Measurements from ENCODE around the gene MMP24OS. TPM values are rescaled to one million over a fixed set of nuclear protein-coding genes. Genes with fewer than 3 reads are reported as not detected.
"Not testable (repeated sequence)": the region's sequence is repeated elsewhere in the genome, so short reads cannot be mapped to it uniquely, and the experiment has no call there.

MMP24OS gene
- total RNA-seq, 1 donor from 2014 or later, result 43.1 TPM

DNA sequence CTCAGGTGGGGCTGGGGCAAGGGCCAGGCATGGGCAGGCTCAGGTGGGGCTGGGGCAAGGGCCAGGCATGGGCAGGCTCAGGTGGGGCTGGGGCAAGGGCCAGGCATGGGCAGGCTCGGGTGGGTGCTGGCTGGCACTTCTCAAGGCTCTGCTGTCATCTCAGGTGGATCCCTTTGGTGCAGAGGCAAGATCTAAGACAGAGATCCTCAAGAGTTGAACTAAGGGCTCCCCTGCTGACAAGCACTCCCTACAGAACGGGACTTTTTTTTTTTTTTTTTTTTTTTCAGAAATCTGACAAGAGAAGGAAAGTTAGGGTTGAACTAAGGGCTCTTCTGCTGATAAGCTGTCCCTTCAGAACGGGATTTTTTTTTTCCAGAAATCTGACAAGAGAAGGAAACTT, 24.9 kb downstream of the MMP24OS start:
- Histone ChIP-seq H3K4me1 (peaks cover 0 to 4% of the 10 kb centered on the region in 2 donors), H3K27me3 (no peaks in the 10 kb centered on the region), H3K27ac (no peak overlapping the region), H3K36me3 (peaks cover 0 to 10% of the 10 kb centered on the region in 2 donors), H3K9me3 (no peaks in the 10 kb centered on the region), H3K4me3 (no peak overlapping the region)
- no peak for DNase-seq (ENCODE audit: low spot score in 2 of 2)
- TF ChIP-seq, protein P1, sequence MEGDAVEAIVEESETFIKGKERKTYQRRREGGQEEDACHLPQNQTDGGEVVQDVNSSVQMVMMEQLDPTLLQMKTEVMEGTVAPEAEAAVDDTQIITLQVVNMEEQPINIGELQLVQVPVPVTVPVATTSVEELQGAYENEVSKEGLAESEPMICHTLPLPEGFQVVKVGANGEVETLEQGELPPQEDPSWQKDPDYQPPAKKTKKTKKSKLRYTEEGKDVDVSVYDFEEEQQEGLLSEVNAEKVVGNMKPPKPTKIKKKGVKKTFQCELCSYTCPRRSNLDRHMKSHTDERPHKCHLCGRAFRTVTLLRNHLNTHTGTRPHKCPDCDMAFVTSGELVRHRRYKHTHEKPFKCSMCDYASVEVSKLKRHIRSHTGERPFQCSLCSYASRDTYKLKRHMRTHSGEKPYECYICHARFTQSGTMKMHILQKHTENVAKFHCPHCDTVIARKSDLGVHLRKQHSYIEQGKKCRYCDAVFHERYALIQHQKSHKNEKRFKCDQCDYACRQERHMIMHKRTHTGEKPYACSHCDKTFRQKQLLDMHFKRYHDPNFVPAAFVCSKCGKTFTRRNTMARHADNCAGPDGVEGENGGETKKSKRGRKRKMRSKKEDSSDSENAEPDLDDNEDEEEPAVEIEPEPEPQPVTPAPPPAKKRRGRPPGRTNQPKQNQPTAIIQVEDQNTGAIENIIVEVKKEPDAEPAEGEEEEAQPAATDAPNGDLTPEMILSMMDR (IDR thresholded peaks at IDR 0.05), result no peak
- intact Hi-C loops (cut with DNase I), result no loop called here

DNA sequence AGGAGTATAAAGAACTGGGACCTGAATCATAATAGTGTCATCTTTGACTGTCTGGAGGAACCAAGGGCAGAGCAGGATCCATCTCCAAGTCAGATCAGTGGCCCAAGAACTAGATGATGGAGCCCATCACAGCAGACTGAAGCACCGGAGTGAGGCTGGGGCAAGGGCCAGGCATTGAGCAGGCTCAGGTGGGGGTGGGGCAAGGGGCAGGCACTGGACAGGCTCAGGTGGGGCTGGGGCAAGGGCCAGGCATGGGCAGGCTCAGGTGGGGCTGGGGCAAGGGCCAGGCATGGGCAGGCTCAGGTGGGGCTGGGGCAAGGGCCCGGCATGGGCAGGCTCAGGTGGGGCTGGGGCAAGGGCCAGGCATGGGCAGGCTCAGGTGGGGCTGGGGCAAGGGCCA, 25.3 kb downstream of the MMP24OS start:
- H3K27ac ChIP-seq; DNase-seq (ENCODE audit: low spot score in 2 of 2); intact Hi-C loops (cut with DNase I): not testable (repeated sequence)

DNA sequence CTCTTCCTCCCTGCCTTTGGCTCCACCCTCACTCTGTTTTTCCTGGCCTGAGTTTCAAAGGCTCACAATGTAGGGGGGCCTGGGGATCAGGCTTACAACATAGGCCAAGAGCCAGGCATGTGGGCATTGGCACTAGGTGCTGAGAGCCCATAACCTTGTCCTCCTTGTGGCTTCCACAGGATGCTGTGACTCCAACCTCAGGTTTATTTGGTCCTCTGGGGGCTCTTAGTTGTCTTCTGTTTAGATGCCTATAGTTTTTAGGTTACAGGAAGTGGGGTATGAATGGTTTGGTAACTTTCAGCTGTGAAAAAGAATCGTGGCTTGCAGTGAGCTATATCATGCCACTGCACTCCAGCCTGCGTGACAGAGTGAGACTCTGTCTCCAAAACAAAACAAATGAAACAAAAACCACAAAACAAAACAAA, 25.9 kb downstream of the MMP24OS start:
- intact Hi-C loops (cut with DNase I), result no loop called here
- no peaks in the 10 kb centered on the region for H3K9me3 ChIP-seq
- no peaks in the 10 kb centered on the region for H3K27me3 ChIP-seq
- no peaks in the 10 kb centered on the region for H3K4me1 ChIP-seq
- peaks cover 0 to 10% of the 10 kb centered on the region in 2 donors for H3K36me3 ChIP-seq
- no peak overlapping the region for H3K4me3 ChIP-seq
- TF ChIP-seq, protein P1 (IDR thresholded peaks at IDR 0.05), result no peak
- no peak for DNase-seq (ENCODE audit: low spot score in 2 of 2)
- no peak overlapping the region for H3K27ac ChIP-seq

More for the DNA sequence above, 25.3 kb downstream of the MMP24OS start:
- peaks cover 0 to 10% of the 10 kb centered on the region in 2 donors for H3K36me3 ChIP-seq
- H3K9me3 ChIP-seq, H3K4me1 ChIP-seq, H3K4me3 ChIP-seq, H3K27me3 ChIP-seq: not testable (repeated sequence)

DNA sequence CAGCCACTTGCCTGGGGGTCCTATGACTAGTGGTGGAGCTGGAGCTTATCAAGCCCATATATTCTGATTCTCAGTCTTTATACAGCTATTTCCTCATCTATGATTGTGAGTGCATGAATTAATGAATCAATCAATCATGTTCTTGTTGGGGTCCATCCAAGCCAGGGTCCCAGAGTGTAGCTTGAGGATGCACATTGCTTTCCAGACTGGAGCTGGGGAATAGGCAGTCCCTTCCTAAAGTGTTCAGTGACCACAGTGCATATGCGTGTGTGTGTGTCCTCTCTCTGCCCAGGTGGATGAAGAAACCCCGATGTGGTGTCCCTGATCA, 26.3 kb downstream of the MMP24OS start:
- intact Hi-C loops (cut with DNase I), result no loop called here
- DNase-seq (ENCODE audit: low spot score in 2 of 2), result no peak
- Histone ChIP-seq H3K4me3 (no peak overlapping the region), H3K27me3 (no peaks in the 10 kb centered on the region), H3K36me3 (peaks cover 0 to 10% of the 10 kb centered on the region in 2 donors), H3K9me3 (no peaks in the 10 kb centered on the region), H3K4me1 (no peaks in the 10 kb centered on the region), H3K27ac (no peak overlapping the region)
- TF ChIP-seq, protein P1 (IDR thresholded peaks at IDR 0.05), result no peak

DNA sequence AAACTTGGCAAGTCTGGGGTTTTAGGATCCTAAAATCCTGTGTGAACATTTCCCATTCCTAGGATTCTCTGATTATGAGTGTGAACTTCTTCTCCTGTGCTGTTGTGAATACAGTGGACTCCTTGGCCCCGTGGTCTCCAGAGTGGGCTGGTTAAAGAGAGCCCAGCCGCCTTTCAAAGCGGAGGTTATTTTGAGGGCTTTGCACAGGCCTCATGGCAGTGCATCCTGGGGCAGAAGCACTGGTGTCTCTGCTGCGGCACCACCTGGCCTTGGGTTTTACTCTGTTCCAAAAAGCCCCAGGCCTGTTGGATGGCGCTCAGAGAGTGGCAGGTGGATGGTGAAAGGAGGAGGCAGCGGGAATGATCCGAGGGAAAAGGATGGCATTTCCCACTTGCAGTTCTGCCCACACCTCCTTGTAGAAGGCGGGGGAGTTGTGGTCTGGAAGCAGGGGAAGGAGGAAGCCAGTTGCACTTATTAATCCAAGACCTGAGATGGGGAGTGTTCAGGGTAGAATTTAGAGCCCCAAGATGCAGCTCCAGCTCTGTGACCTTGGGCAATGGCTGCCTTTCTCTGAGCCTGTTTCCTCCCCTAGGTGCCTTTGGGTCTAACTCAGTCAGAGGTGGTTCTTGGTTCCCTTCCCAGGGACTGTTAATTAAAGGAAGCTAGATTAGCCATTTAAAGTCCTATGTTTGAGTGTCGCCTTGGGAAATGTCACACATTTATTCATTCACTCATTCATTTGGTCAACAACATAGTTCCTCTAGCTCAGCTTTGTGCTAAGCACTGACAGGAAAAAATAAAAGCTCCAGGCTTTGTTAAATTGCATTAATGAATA, 29.1 kb downstream of the MMP24OS start:
- Histone ChIP-seq H3K27ac (no peak overlapping the region), H3K9me3 (no peaks in the 10 kb centered on the region), H3K27me3 (no peaks in the 10 kb centered on the region), H3K4me1 (no peaks in the 10 kb centered on the region), H3K4me3 (no peak overlapping the region), H3K36me3 (peaks cover 0 to 6% of the 10 kb centered on the region in 2 donors)
- TF ChIP-seq, protein P1 (IDR thresholded peaks at IDR 0.05), result no peak
- intact Hi-C loops (cut with DNase I), result no loop called here
- no peak for DNase-seq (ENCODE audit: low spot score in 2 of 2)

DNA sequence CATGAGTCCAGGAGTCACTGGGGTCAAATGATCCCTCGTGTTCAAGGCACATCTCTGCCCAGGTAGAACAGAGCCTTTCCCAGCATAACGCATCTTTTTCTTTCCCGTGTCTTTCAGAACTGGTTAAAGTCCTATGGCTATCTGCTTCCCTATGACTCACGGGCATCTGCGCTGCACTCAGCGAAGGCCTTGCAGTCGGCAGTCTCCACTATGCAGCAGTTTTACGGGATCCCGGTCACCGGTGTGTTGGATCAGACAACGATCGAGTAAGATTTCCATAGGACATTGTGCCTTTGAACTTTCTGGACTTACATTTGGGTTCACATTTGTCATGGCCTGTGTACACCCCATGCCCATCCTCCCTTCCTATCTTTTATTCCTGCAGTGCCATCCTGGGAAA, 31.2 kb downstream of the MMP24OS start:
- Histone ChIP-seq H3K36me3 (peaks cover 0 to 9% of the 10 kb centered on the region in 2 donors), H3K4me3 (no peak overlapping the region), H3K9me3 (no peaks in the 10 kb centered on the region), H3K4me1 (no peaks in the 10 kb centered on the region), H3K27ac (no peak overlapping the region), H3K27me3 (no peaks in the 10 kb centered on the region)
- intact Hi-C loops (cut with DNase I), result no loop called here
- TF ChIP-seq, protein P1 (IDR thresholded peaks at IDR 0.05), result no peak
- no peak for DNase-seq (ENCODE audit: low spot score in 2 of 2)

Measured in ascending aorta (tissue), 2 donors.